Body of pancreas (tissue), 4 donors: ENCODE measurements around the gene ID4.

Experiments used
- POLR2A ChIP-seq, 3 donors: fragments of 450-650 bp; IDR thresholded peaks; one replicate each; pipeline ENCODE4 v1.6.1; 2016; ENCODE audit warnings: antibody characterized with exemption in 3 of 3, mild to moderate bottlenecking in 2 of 3
- TF ChIP-seq, protein P1 (sequence below), 7 experiments: fragments of 450-650 bp in 4 of 7; fragments of 200-600 bp in 3 of 7; sonication (generic) in 3 of 7; IDR thresholded peaks; one replicate each; pipeline ENCODE4 v1.5.1; 2016 to 2019; ENCODE audit warnings: antibody characterized with exemption in 7 of 7

DNA sequence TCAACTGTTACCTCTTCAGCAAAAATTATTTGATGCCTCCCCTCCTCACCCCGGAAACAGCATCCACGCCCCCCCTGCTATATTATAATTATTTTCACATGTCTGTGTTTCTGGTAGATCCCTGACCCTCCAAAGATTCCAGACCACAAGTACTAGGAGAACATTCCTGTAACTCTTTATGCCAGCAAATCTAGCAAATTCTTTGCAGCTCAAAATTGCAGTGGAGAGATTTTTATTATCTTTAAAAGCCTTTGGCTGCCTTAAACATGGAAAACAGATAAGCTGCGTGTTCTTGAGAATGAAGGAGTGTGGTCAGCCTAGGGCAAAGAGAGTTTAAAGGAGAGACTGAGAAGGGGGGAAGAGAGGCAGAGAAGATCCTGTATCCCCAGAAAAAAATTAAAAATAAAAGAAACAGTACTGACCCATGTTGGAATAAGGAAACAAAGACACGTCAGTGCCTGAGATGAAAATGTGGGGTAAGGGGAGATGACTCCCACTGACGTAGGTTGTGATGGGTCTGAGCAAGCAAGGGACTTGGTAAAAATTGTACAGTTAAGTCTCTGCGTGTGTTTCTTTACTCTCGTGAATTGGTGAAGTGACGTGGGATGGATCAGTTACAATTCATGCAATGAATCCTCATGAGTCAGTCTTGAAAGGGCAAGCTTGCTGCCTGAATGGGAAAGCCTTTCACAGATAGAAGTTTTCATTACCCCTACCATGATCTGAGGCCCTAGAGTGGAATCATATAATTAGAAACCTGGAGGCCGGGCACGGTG lies 8.3 kb downstream of the ID4 start:
- TF ChIP-seq, protein P1, sequence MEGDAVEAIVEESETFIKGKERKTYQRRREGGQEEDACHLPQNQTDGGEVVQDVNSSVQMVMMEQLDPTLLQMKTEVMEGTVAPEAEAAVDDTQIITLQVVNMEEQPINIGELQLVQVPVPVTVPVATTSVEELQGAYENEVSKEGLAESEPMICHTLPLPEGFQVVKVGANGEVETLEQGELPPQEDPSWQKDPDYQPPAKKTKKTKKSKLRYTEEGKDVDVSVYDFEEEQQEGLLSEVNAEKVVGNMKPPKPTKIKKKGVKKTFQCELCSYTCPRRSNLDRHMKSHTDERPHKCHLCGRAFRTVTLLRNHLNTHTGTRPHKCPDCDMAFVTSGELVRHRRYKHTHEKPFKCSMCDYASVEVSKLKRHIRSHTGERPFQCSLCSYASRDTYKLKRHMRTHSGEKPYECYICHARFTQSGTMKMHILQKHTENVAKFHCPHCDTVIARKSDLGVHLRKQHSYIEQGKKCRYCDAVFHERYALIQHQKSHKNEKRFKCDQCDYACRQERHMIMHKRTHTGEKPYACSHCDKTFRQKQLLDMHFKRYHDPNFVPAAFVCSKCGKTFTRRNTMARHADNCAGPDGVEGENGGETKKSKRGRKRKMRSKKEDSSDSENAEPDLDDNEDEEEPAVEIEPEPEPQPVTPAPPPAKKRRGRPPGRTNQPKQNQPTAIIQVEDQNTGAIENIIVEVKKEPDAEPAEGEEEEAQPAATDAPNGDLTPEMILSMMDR (IDR thresholded peaks at IDR 0.05) = no peak
- TF ChIP-seq POLR2A (IDR thresholded peaks at IDR 0.05) = no peak
